ENCODE measurements around the gene LRRC63.
"Not testable (repeated sequence)": the region's sequence is repeated elsewhere in the genome, so short reads cannot be mapped to it uniquely, and the experiment has no call there.

LRRC63 gene

GRCh38 chr13:46211116-46211482 is 629 bp upstream of the LRRC63 start:
- ChIA-PET CTCF (interaction anchor here (1.0 kb wide), 1 partner anchor 51 kb away, joined by 4 read pairs; no protein-coding TSS in a partner anchor), POLR2A (no interaction called here)
- TF ChIP-seq CTCF (IDR thresholded peaks at IDR 0.05; ENCODE audit: insufficient read depth, low read length, missing control alignments): no peak
- H3K4me3 ChIP-seq (ENCODE audit: low read depth, low read length): peak overlapping the region; percentile 56
- no peak for DNase-seq (ENCODE audit: low read depth, low spot score)

- ChIA-PET CTCF (no interaction called here), POLR2A (no interaction called here)
- no peak for DNase-seq (ENCODE audit: low read depth, low spot score)
- no peak for TF ChIP-seq CTCF (IDR thresholded peaks at IDR 0.05; ENCODE audit: insufficient read depth, low read length, missing control alignments)
- no peak overlapping the region for H3K4me3 ChIP-seq (ENCODE audit: low read depth, low read length)
Observed at GRCh38 chr13:46213242-46213641, 1.5 kb downstream of the LRRC63 start.

- POLR2A ChIA-PET; DNase-seq (ENCODE audit: low read depth, low spot score); CTCF ChIA-PET; H3K4me3 ChIP-seq (ENCODE audit: low read depth, low read length): not testable (repeated sequence)
Observed at GRCh38 chr13:46214741-46215140, 3.0 kb downstream of the LRRC63 start.

- CTCF ChIA-PET; POLR2A ChIA-PET; H3K4me3 ChIP-seq (ENCODE audit: low read depth, low read length); DNase-seq (ENCODE audit: low read depth, low spot score): not testable (repeated sequence)
Observed at GRCh38 chr13:46220234-46220633, 8.5 kb downstream of the LRRC63 start.

- ChIA-PET POLR2A (no interaction called here), CTCF (no interaction called here)
- no peak overlapping the region for H3K4me3 ChIP-seq (ENCODE audit: low read depth, low read length)
- TF ChIP-seq CTCF (IDR thresholded peaks at IDR 0.05; ENCODE audit: insufficient read depth, low read length, missing control alignments): no peak
- no peak for DNase-seq (ENCODE audit: low read depth, low spot score)
Observed at GRCh38 chr13:46229251-46229650, 17.5 kb downstream of the LRRC63 start.

GRCh38 chr13:46232281-46232680 is 20.6 kb downstream of the LRRC63 start:
- TF ChIP-seq CTCF (IDR thresholded peaks at IDR 0.05; ENCODE audit: insufficient read depth, low read length, missing control alignments): no peak
- no peak overlapping the region for H3K4me3 ChIP-seq (ENCODE audit: low read depth, low read length)
- DNase-seq (ENCODE audit: low read depth, low spot score): no peak
- CTCF ChIA-PET: no interaction called here
- POLR2A ChIA-PET: no interaction called here

GRCh38 chr13:46235286-46235685 is 23.6 kb downstream of the LRRC63 start:
- POLR2A ChIA-PET: no interaction called here
- no peak for TF ChIP-seq CTCF (IDR thresholded peaks at IDR 0.05; ENCODE audit: insufficient read depth, low read length, missing control alignments)
- CTCF ChIA-PET: no interaction called here
- H3K4me3 ChIP-seq (ENCODE audit: low read depth, low read length): no peak overlapping the region
- no peak for DNase-seq (ENCODE audit: low read depth, low spot score)

- CTCF ChIA-PET: no interaction called here
- POLR2A ChIA-PET: no interaction called here
- H3K4me3 ChIP-seq (ENCODE audit: low read depth, low read length): no peak overlapping the region
- DNase-seq (ENCODE audit: low read depth, low spot score): no peak
- no peak for TF ChIP-seq CTCF (IDR thresholded peaks at IDR 0.05; ENCODE audit: insufficient read depth, low read length, missing control alignments)
Observed at GRCh38 chr13:46265292-46265691, 53.6 kb downstream of the LRRC63 start.

Data from AG04449 (cell line).